Measurements from ENCODE around the gene UBE2G1. TPM values are rescaled to one million over a fixed set of nuclear protein-coding genes. Genes with fewer than 3 reads are reported as not detected.

UBE2G1 gene
- total and polyA plus RNA-seq, 10 of the 15 experiments (the other 5 are each of a cell fraction or from before 2014, with no cell fraction given): 24.4 to 139 (median 77.4) TPM

- H3K9me3 ChIP-seq (replicated peaks; ENCODE audit: control insufficient read depth, insufficient read depth, low read length): no peaks in the 10 kb centered on the region
- ChIA-PET POLR2A (no interaction called here), CTCF (interaction anchor here (1.1 to 1.4 kb wide), 2 partner anchors 7 to 10 kb away, joined by 3 read pairs; no protein-coding TSS in a partner anchor), RAD21 (ENCODE audit: unreplicated experiment) (no interaction called here), SMC1A (ENCODE audit: uncharacterized antibody, unreplicated experiment) (interaction anchor here (1.4 kb wide), 1 partner anchor 16 kb away, joined by 4 read pairs; no protein-coding TSS in a partner anchor)
- H3K9ac ChIP-seq (ENCODE audit: control insufficient read depth, insufficient read depth, low read length): no peak overlapping the region
- H3K4me1 ChIP-seq (ENCODE audit: control insufficient read depth, insufficient read depth, low read length): peaks cover 18% of the 10 kb centered on the region
- no TSS peak for BruUV-seq (replicated peaks)
- no peak overlapping the region for H3K4me3 ChIP-seq
- DNase-seq (ENCODE audit: low read depth, low spot score) (no peak), FAIRE-seq (no peak), ATAC-seq (no peak)
- peaks cover 77% of the 10 kb centered on the region for H3K79me2 ChIP-seq (ENCODE audit: control insufficient read depth, insufficient read depth, low read length)
- peaks cover 3 to 23% of the 10 kb centered on the region in 2 experiments for H3K36me3 ChIP-seq (ENCODE audit: control insufficient read depth in 2 of 2, insufficient read depth in 2 of 2, low read length in 1 of 2)
- 85% methylated on average over 6 of the region's 6 CpGs for WGBS (ENCODE audit: insufficient coverage, insufficient replicate concordance, low lambda C conversion rate, missing lambda C conversion rate)
- no peak overlapping the region for H3K27ac ChIP-seq (ENCODE audit: control insufficient read depth, insufficient read depth)
- H3K27me3 ChIP-seq (replicated peaks in 1 of 2; ENCODE audit: control insufficient read depth in 2 of 2, insufficient read depth in 2 of 2, low read length in 1 of 2): no peaks in the 10 kb centered on the region
- H4K20me1 ChIP-seq (ENCODE audit: control insufficient read depth, insufficient read depth): peaks cover 8% of the 10 kb centered on the region; the same call in 1 of the 2 replicates
- intact Hi-C loops (cut with micrococcal nuclease; ENCODE audit: unreplicated experiment): no loop called here
- in situ Hi-C loops (cut with MboI): no loop called here
- H2AFZ ChIP-seq (ENCODE audit: control insufficient read depth, low read depth, low read length): no peak overlapping the region
- no peak overlapping the region for H3K4me2 ChIP-seq (ENCODE audit: control insufficient read depth, insufficient read depth)
- TF ChIP-seq TCF12 (IDR thresholded peaks at IDR 0.05; ENCODE audit: low read depth, low read length) (no peak), PRDM15 (CRISPR knock-in tag; IDR thresholded peaks at IDR 0.05) (no peak), ASH2L (IDR thresholded peaks at IDR 0.05; ENCODE audit: borderline replicate concordance, low read depth) (no peak), ZBTB4 (CRISPR knock-in tag; IDR thresholded peaks at IDR 0.05) (no peak), CHD4 (IDR thresholded peaks at IDR 0.05) (no peak), ZNF24 (IDR thresholded peaks at IDR 0.05) (no peak), HSF1 (IDR thresholded peaks at IDR 0.05; ENCODE audit: low read depth, low read length) (no peak), ATF7 (IDR thresholded peaks at IDR 0.05; ENCODE audit: low read depth) (no peak), IRF3 (IDR thresholded peaks at IDR 0.05) (no peak), ZNF274 (IDR thresholded peaks at IDR 0.05; ENCODE audit: insufficient read depth, insufficient read length) (no peak), BCL11A (IDR thresholded peaks at IDR 0.05; ENCODE audit: low read depth, low read length) (no peak), MAX (IDR thresholded peaks at IDR 0.05; ENCODE audit: low read depth, low read length) (no peak), RB1 (IDR thresholded peaks at IDR 0.05; ENCODE audit: borderline replicate concordance) (no peak), CBFB (IDR thresholded peaks at IDR 0.05; ENCODE audit: low read depth) (no peak), STAT3 (IDR thresholded peaks at IDR 0.05; ENCODE audit: low read depth, low read length) (no peak)
Measured at GRCh38 chr17:4310354-4311060, 56.0 kb downstream of the UBE2G1 start.
